ENCODE data around the gene RYR3.

DNA sequence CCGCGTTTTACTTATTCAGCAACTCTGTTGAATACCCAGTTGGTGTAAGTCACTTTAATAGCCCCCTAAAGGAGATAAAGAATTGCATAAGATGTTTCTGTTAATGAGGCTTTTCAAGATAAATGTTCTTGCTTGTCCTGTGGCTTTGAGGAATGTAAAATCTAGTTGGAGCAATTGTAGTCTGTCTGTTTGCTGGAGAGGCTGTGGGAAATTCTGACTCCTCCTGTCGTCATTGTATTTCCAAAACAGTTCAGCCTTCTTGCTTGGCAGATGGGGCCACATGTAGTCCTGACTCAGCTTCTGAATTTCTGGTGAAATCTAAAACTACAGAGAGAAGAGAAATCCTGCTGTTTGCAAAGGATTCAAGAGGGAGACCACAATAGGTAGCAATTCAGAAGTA, 114.4 kb downstream of the RYR3 start:
- TF ChIP-seq POLR2A (IDR thresholded peaks at IDR 0.05; ENCODE audit: low read depth, low read length) (no peak), POLR2AphosphoS5 (IDR thresholded peaks at IDR 0.05; ENCODE audit: low read depth, low read length) (no peak), TAF1 (IDR thresholded peaks at IDR 0.05; ENCODE audit: borderline replicate concordance, low read depth, low read length) (no peak)
